GM12872 (cell line): ENCODE data around the gene TAPT1.

Experiments used
- CTCF ChIP-seq: IDR thresholded peaks from 3 replicates; pipeline ENCODE4 v1.5.1; 2011; ENCODE audit warnings: low read depth, mild to moderate bottlenecking, low read length, moderate library complexity; ENCODE audit not compliant: insufficient read depth

Gene TAPT1

GRCh38 chr4:16183604-16184003 is 42.7 kb downstream of the TAPT1 start:
- TF ChIP-seq CTCF: no peak

GRCh38 chr4:16176621-16177020 is 49.6 kb downstream of the TAPT1 start:
- no peak for TF ChIP-seq CTCF

GRCh38 chr4:16171831-16172230 is 54.4 kb downstream of the TAPT1 start:
- TF ChIP-seq CTCF: no peak

- TF ChIP-seq CTCF: no peak
Measured at GRCh38 chr4:16169490-16169889, 56.8 kb downstream of the TAPT1 start.

GRCh38 chr4:16168710-16169388 is 57.4 kb downstream of the TAPT1 start:
- no peak for TF ChIP-seq CTCF

- no peak for TF ChIP-seq CTCF
Measured at GRCh38 chr4:16168144-16168543, 58.1 kb downstream of the TAPT1 start.

- TF ChIP-seq CTCF: no peak
Measured at GRCh38 chr4:16165931-16166330, 60.3 kb downstream of the TAPT1 start.

GRCh38 chr4:16162891-16163290 is 63.4 kb downstream of the TAPT1 start:
- TF ChIP-seq CTCF: no peak
